Suppressor macrophage treated with lipopolysaccharide for 1 hour (primary cell): Measurements from ENCODE around the gene CCDC182.

Experiments
- DNase-seq, 3 donors: peaks; one replicate each; pipeline ENCODE4 v3.0.0-alpha.2; 2020 to 2022

The CCDC182 gene

DNA sequence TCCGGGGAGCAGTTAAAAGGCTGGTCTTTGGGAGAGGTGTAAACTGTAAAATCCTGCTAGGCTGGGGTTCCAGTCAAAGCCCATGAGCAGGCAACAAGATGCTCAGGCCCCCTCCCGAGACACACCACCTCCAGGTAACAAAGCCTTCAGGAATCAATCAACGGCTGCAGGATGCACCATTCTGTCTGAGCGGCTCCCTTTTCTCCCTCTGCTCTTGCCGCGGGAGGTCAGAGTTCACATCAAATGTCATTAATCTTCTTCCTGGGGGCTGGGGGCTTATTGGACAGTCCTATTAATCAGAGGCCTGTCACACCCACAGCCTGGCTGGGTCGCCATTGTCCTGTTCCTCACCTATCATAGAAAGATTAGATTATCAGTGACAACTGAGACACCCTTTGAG is 11.9 kb upstream of the CCDC182 start:
- no peak for DNase-seq

DNA sequence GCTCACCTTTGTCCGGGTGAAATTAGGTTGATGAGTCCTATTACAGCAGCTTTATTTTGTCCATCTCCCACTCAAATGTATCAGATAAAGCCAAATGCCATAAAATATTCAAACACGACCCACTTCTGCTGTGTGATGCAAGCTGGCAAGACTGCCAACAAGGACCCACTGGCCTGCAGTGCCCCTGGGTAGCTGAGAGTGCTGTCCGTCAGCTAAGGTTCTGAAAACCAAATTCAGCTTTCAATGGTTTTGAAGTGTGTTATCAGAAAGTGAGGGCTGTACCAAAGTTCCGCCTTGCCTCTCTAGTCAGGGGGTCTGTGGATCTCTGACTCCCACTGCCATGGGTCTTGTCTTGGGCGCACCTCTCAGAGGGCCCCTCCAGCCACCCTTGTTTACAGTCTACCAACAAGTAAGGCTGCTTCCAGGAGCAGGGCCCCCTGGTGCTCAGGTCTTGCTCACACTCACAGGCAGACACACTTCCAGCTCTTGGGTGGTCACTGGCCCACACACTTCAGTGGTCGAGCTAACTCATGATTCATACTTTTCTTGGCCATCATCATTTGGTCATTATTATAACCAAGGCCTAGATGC is 10.5 kb upstream of the CCDC182 start:
- no peak for DNase-seq

DNA sequence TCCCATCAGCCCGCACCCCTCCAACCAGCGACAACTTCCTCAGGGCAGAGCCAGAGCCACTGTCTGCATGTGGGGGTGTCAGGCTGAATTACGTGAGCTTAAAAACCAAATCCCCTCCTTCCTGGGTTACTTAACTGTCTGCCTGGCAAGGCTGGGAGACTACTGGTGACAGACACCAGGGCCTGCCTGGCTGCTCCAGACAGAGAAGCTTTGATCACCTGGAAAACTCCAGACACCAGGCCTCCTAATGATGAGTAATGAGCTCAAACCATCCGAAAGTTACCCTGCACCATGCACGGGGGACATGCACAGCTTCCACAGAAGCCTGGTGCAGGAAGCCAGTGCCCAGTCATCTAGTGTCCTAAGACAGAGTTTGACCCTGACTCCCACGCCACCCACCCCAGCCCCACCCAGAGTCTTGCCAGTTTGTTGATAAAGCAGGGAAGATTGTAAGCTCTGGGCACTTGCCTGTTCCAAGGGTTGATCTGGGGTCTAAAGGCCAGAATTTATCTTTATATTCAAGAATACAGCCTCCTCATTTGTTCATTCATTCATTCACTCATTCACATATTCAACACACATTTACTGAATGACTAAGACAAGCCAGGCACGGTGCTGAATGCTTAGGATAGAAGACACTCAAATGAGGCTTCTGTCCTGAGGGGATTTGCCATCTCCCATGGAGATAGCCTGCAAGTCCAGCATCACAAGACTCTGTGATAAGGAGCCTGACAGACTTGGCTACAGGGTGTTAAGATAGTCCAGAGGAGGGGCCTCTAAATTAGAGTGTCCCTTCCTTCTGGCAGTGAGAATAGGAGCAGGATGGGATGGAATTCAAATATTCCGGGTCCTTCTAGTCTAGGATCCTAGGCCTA is 7.2 kb upstream of the CCDC182 start:
- peak; percentile 43 to 53 (median 50) for DNase-seq

DNA sequence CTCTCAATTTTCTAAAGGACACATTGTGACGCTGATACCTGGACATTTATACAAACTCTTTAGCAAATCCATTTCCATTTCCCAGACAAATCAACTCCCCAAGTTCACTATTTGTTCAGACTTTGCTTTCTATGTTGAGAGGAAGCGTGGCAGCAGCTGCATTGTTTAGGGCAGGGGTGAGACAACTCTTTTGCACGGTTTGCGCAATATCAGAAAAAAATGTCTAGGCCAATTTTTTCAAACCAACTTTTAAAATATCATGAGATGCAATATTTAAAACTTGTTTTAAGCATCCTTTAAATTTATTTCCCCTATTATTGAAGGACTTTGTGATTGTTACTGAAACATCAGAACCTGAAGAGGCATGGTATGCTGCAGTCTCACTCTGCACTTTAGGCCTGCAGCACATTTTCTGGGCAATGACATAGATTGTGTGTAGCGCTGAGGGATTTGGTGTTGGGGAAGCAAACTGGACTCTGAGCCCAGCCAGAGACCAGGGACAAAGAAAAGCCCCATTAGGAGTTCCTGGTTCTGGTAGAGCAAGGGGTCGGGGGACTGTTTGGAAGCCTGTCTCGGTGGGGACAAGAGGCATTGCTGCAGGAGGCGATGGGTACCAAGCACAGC is 6.4 kb upstream of the CCDC182 start:
- peak; percentile 25 to 49 (median 34) for DNase-seq

DNA sequence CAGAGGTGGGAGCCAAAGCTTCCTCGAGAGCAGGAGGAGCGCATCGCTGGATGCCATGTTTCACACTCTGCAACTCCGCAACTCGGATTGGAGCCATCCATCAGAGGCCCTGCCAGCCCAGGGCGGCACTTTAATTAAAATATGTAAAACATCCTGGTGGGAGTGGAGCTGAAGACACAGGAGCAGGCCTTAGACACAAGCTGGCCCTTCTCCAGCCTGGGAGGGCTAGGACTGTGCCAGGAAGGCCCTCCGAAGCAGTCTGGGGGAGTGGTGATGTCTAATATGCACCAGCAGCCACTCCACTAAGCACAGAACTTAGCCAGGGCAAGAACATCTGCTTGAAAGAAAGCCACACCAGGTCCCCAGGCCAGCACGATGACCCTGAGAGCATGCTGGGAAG is 5.8 kb upstream of the CCDC182 start:
- DNase-seq = no peak

DNA sequence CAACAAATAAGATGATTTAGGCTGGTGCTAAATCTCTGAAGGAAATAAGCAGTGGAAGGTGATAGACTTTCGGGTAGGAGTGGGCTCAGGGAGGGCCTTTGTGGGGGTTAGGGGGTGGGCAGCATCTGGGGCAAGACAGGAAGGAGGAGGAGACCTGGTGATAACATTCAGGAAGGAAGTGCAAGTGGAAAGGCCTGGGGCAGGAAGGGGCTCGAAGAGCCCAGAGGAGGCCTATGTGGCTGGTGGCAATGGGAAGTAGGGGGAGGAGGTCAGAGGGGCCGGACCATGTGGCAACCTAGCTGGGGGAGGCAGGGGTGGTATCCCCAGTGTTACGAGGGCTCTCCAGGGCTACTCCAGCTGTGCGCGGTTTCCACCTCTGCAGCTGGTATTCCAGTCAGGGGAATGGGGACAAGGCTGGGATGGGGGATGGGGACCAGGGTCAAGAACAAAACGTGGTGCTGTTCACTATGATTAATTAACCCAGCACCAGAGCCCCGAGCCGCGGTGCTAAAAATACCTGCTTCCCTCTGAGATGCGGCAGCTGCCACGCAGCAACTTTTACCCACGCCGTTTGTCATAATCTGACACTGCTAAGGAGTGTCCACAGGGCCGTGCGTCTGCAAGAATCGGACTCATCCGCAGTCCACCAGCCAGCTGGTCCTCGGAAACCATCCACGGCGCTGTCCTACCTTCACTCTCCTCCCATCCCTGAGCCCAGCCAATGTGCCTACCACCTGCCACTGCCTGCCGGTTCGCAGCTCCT is 5.2 kb upstream of the CCDC182 start:
- DNase-seq = peak; percentile 16 to 28 (median 20)

DNA sequence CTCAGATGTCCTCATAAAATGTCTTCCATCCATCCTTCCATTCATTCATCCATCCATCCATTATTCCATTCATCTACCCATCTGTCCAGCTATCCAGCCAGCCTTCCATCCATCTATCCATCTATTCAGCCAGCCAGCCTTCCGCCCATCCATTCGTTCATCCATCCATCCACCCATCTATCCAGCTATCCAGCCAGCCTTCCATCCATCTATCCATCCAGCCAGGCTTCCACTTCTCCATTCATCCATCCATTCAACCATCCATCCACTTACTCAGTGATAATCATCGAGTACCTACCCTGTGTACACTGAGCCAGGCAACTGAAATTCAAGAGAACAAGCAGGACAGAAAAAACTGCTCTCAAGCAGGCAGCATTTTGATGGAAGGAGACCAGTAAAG is 4.6 kb upstream of the CCDC182 start:
- DNase-seq = no peak

DNA sequence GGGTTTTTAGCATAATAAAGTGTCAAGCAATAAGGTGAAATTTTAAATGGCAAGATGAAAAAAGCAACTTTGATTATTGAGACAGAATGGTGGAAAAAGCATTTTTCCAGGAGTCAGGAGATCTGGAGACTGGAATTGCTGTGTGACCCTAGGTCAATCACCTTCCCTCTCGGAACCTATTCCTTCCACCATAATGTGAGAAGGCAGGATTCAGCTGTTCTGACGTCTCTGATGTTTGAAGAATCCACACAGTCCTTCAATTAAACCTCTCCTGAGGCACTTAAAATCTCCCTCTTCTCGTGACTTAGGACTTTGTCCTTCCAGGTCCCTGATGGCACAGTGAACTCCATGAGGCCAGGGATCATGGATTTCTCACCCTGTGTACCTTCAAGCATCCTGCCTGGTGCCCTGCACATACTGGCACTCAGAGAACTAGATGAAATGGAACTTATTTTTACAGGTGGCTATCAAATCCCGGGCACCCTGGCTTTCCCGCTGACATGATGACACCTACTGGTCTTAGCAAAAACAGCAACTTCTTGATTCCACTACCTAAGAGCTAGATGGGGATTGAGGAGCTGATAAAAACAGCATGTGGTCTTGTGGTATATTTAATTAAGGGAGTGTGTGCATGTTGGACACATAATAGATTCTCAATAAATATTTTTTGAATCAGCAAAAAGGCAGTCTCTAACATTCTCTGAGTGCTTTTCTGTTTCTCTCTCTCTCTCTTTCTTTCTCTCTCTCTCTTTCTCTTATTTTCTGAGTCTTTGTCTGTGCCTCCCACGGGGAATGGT is 2.3 kb upstream of the CCDC182 start:
- DNase-seq = peak; percentile 67 to 71 (median 67)

DNA sequence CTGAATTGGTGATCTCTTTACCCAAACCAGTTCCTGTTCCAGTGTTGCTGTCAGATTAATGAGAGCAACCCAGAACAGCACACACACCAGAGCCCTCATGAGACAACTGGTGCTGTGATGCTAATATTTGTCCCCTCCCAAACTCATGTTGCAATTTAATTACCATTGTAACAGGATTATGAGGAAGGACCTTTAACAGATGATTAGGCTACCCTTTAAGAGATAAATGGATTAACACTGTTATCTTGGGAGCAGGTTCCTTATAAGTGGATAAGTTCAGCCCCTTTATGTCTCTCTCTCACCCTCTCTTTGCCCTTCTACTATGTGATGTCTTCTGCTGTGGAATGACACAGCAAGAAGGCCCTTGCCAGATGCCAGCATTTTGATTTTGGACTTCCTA is 1.1 kb upstream of the CCDC182 start:
- DNase-seq = no peak

DNA sequence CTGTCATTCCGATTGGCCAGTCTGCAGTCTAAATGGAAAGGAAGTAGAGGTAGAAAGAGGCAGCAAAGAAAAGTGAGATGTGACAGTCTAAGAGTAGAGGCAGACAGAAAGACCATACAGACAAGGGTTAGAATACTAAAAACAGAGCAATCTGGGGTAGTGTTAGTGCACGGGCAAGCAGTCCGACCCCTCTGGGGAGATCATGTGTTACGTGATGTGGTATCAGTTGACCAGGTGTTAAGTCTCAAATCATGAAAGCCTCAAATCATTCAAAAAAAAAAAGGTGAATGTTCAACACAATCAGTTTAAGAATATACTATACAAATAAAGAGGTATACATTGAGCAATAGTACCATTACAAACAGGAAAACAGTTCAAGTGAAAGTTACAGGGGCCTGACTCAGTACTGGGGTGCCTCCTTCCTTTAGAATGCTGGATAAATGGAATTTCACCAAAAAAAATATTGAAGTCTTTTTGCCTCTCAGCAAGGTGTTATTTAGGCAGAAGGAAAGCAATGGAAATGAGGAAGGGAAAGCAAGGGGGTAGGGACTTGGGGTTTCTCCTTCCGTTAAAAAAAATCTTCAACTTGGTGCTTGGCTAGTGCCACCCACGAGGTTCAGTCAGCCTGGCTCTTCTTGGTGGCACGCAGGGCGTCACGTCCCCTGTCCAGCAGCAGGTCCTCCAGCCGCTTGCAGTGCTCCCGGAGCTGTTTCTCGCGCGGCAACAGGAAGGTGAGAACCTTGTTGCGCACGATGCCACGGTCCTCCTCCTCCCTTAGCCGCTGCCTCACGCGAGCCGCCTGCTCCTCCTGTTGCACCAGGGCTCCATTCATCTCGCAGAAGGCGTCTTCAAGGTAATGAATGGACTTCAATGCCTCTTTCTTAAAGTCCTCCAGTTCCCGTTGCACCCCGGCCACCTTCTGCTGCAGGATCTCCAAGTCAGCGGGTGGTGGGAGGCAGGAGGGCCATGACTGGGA is 616 bp downstream of the CCDC182 start:
- peak; percentile 44 to 64 (median 64) for DNase-seq

DNA sequence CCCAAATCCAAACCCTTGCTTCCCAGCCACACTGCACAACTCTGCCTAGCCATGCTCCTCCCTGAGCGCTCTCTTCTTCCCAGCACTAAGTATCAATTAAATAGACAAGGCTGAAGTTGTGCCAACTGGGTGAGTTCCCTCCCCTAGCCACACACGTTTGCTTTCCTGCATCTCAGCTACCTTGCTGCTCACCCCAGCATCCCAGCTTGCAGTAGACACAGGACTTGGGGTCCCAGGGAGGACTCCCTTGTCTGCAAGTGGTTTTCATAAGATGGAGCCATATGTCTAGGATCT is 4.9 kb downstream of the CCDC182 start:
- no peak for DNase-seq

DNA sequence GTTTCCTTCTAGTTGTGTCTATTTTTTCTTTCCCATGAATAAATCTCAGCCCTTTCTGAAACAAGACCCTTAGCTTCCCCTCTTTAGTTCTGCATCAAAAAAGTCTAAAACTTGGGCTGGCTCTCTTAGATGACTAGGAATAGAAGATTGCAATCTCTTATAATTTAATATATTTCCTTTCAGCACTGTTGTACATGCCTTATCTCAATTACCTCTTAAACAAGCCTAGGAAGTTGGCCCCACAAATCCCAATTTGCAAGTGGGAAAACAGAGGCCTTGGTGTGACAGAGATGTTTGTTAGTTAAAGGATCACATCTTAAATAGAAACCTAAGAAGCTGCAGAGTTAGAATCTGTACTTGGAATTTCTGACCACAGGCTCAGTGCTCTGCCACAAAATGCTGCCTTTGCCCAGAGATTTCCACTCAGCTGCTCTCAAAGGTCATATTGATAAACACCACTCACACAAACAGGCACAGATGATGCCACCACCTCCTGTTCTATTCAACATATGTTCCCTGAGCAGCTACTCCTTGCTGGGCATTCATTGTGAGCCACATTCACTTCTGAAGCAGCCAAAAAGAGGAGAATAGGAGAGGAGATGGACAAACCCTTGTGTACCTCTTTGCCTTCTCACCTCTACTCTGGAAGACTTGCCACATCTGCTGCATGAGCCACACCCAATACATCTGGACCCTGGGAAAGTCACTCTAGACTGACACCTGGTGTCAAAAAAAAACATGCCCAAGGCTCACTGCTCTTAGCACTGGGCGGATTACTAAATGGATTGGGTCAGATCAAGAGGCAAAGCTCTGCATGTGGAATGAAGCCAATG is 5.5 kb downstream of the CCDC182 start:
- peak in 2 of 3 donors; percentile 23 to 25 for DNase-seq

DNA sequence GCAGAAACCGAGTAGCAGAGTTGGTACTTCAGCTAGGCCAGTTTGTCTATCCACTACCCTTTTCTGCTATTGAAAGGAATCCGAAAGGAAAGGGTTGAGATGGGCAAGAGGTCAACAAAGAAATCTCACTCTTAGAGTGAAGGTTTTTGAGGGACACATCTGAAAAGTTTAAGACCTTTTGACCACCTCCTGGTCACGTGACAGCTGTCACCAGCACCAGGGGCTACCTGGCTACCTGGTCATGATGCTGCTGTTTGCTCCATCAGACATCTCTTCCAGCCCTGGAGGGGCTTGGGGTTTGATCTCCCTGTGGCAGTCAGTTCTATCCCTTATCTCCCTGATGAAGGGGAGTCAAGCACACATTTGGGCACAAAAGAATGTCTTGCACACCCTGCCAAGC is 7.6 kb downstream of the CCDC182 start:
- no peak for DNase-seq

DNA sequence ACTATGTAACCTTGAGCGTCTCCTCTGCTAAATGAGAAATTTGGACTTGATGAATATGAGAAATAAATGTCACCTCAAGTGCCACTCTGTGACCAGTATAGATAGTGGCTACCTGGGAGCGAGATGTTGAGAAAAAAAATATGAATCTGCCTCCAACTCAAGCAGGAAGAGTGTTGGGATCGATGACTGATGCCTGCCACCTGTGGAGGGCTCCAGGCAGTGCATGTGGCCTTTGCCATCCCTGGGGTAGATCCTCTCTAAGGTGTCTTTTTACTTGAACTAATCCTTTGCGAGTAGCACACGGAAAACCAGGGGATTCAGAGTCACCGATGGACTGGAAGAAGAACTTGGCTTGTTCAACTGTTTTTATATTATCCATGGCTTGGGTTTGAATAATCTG is 9.4 kb downstream of the CCDC182 start:
- peak in 1 of 3 donors; percentile 13 for DNase-seq

DNA sequence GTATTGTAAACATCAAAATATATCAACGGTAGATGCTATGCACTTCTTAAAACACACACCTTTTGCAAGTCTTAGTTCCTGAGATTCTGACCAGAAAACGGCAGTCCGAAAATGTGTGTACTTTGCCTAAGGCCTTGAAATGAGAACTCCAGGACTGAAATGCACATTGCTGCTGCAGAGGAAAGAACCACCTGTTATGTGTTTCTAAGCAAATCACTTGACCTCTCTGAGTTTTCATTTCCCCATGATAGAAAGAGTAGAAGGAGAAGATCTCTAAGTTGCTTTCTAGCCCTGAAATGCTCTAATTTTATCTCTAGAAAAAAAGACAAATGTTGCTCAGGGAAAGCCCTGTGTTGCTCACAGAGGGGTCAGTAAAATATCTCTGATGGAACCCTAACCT is 9.9 kb downstream of the CCDC182 start:
- DNase-seq = no peak

DNA sequence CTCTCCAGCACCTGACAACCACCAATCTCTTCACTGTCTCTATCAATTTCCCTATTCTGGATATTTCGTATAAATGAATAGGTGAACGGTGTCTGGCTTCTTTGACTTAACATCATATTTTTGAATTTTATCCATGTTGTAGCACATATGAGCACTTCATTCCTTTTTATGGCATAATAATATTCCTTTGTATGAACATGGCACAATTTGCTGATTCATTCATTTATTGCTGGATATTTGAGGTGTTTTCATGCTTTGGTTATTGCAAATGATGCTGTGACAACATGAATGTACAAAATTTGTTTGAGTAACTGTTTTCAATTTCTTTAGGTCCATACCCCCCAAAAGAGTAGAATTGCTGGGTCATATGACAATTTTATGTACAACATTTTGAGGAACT is 12.0 kb downstream of the CCDC182 start:
- DNase-seq = no peak

DNA sequence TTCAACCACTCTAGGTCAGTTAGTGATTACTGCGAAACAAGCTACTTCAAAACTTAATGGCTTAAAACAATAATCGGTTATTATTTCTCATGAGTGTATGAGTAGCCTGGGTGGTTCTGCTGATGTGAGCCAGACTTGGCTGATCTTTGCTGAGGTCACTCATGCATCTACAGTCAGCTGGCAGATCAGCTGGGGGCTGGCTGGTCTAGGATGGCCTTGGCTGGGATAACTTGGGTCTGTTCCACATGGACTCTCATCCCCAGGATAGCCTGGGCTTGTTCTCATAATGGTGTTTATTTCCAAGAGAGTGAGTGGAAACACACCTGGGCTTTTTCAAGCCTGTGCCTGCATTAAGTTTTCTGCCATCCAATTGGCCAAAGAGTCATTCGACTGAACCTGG is 13.0 kb downstream of the CCDC182 start:
- DNase-seq = no peak

DNA sequence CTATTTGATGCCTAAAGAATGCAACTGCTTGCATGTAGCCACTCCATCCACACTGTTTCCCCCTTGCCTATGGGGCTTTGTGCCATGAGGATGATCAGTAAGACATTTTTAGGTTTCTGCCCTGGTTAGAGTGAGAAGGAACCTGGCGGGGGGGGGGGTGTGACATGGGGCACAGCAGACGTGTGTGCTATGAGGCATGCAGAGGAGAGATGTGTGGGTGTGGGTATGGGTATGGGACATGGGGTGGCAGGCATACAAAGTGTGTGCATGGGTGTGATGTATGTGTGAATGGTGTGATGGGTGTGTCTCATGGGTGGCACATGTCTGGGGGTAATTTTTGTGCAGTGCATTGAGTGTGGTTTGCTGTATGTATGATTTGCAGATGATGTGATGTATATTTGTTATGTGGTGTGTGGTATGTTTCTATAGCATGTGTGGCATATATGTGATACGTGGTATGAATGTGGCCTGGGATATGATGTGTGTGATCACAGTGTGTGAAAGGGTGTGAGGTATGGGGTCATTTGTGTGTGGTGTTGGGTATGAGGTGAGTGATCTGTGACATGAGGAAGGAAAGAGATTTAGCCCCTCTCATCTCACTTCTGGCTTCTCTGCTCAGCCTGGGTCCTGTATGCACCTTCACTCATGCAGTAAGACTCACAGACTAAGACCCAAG is 14.9 kb downstream of the CCDC182 start:
- DNase-seq = no peak

DNA sequence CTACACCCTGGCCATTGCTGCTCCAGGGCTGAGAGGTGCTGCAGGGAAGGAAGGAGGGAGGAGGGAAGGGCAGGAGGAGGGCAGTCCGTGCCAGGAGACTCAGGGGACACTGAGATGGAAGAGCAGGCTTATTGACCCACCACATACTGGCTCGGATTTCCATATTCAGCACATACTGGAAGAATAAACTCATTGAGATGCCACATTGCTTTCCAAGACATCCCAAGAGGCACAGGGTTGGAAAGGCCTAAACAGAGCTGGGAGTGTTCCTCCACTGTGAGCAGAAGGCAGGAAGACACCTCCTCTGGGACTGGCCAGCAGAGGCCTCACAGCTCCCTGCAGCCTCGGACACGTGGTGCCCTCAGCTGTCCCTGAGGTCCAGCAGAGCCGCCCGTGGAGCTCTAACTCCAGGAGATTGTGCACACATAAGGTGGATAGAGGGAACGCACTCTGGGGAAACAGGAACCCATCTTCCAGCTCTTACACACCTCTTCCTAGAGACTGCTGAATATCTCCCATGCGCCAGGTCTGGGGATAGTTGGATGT is 17.4 kb downstream of the CCDC182 start:
- no peak for DNase-seq

DNA sequence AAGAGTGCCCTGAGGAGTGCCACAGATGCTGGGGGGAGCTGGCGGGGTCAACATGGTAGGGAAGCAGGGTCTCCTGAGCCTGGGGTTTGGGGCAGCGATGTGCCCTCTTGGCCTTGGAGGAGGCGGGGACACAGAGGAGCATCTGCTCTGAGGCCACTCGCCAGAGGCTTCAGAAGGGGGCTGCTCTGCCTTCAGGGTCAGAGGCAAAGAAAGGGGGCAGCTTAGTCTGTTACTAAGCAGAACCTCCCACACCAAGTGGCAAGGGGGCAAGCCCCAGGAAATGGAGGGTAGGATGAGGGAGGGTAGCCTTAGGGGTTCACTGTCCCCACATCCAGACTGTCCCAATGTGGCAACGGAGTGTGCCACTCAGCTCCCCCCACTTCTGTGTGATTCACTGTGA is 18.3 kb downstream of the CCDC182 start:
- DNase-seq = no peak
